ENCODE measurements around the gene FBXO31.

The FBXO31 gene

GRCh38 chr16:87412996-87413421 lies 29.4 kb upstream of the FBXO31 start:
- no peak overlapping the region for H3K18ac ChIP-seq (ENCODE audit: low read length)
- H3K27ac ChIP-seq (ENCODE audit: low read depth, low read length), result no peak overlapping the region
- no peak overlapping the region for H3K23ac ChIP-seq (ENCODE audit: low read length)
- no peaks in the 10 kb centered on the region for H3K79me1 ChIP-seq (ENCODE audit: low read length)
- no peak overlapping the region for H3K4me2 ChIP-seq (ENCODE audit: low read length)
- no peaks in the 10 kb centered on the region for H3K79me2 ChIP-seq (ENCODE audit: control insufficient read depth, insufficient read depth, low read length)
- no peak overlapping the region for H3K9ac ChIP-seq (ENCODE audit: low read length)
- H2BK5ac ChIP-seq (ENCODE audit: low read length), result no peak overlapping the region
- DNase-seq, result no peak
- no peak overlapping the region for H2BK120ac ChIP-seq (ENCODE audit: low read depth, low read length)
- H2AK5ac ChIP-seq (ENCODE audit: low read length), result no peak overlapping the region
- no peak overlapping the region for H2BK15ac ChIP-seq (replicated peaks; ENCODE audit: low read depth)
- H4K8ac ChIP-seq (ENCODE audit: low read depth, low read length), result no peak overlapping the region
- H3K36me3 ChIP-seq (ENCODE audit: control insufficient read depth, insufficient read depth, low read length), result peaks cover 1% of the 10 kb centered on the region
- H3K4ac ChIP-seq (ENCODE audit: low read depth, low read length), result no peak overlapping the region
- no peaks in the 10 kb centered on the region for H3K4me1 ChIP-seq (ENCODE audit: control insufficient read depth, low read depth, low read length)
- no peak overlapping the region for H3K56ac ChIP-seq (ENCODE audit: low read length)
- no CpG with 5 or more reads among the region's 27 CpGs for WGBS (ENCODE audit: extremely low coverage, insufficient coverage, low lambda C conversion rate)
- H4K5ac ChIP-seq (ENCODE audit: low read length), result no peak overlapping the region
- H3K27me3 ChIP-seq (ENCODE audit: insufficient read depth, low read length, poor library complexity), result no peaks in the 10 kb centered on the region
- H3K4me3 ChIP-seq (ENCODE audit: low read length), result no peak overlapping the region

DNA sequence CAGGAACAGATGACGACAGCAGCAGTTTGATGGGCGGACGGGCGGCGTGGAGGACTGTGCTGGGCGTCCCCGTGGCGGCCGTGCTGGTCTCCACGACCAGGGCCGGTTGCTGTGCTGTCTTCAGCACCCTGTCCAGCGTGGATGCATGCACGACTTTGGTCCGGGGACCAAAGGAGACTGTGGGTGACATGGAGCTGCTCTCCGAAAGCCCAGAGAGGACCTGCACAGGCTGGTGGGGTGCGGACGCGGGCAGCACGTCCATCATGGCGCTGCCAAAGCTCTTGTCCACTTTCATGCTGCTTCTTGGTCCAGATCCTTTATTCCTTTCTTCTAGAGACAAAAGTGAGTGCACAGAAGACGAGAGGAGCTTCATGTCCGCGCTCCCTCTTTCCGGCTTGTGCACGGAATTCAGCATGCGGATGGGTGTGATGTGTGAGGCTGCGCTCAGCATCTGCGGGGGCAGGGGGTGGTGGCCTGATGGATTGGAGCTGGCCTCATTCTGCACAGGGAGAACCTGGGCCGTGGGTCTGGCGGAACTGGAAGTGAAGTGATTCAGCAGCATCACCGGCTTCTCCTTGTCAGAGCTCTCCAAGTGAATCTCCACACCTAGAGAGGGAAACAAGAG lies 28.9 kb upstream of the FBXO31 start:
- no peak overlapping the region for H2BK120ac ChIP-seq (ENCODE audit: low read depth, low read length)
- no peaks in the 10 kb centered on the region for H3K79me2 ChIP-seq (ENCODE audit: control insufficient read depth, insufficient read depth, low read length)
- H3K56ac ChIP-seq (ENCODE audit: low read length), result no peak overlapping the region
- no peak overlapping the region for H2BK5ac ChIP-seq (ENCODE audit: low read length)
- no peak overlapping the region for H4K5ac ChIP-seq (ENCODE audit: low read length)
- H3K4me1 ChIP-seq (ENCODE audit: control insufficient read depth, low read depth, low read length), result no peaks in the 10 kb centered on the region
- no peak overlapping the region for H2BK15ac ChIP-seq (replicated peaks; ENCODE audit: low read depth)
- peaks cover 4% of the 10 kb centered on the region for H3K36me3 ChIP-seq (ENCODE audit: control insufficient read depth, insufficient read depth, low read length)
- DNase-seq, result no peak
- no peak overlapping the region for H3K4me3 ChIP-seq (ENCODE audit: low read length)
- H3K23ac ChIP-seq (ENCODE audit: low read length), result no peak overlapping the region
- H3K18ac ChIP-seq (ENCODE audit: low read length), result no peak overlapping the region
- H3K9ac ChIP-seq (ENCODE audit: low read length), result no peak overlapping the region
- H4K8ac ChIP-seq (ENCODE audit: low read depth, low read length), result no peak overlapping the region
- no peak overlapping the region for H3K4ac ChIP-seq (ENCODE audit: low read depth, low read length)
- H2AK5ac ChIP-seq (ENCODE audit: low read length), result no peak overlapping the region
- no CpG with 5 or more reads among the region's 31 CpGs for WGBS (ENCODE audit: extremely low coverage, insufficient coverage, low lambda C conversion rate)
- no peak overlapping the region for H3K4me2 ChIP-seq (ENCODE audit: low read length)
- no peak overlapping the region for H3K27ac ChIP-seq (ENCODE audit: low read depth, low read length)
- no peaks in the 10 kb centered on the region for H3K27me3 ChIP-seq (ENCODE audit: insufficient read depth, low read length, poor library complexity)
- no peaks in the 10 kb centered on the region for H3K79me1 ChIP-seq (ENCODE audit: low read length)

- no peak for DNase-seq
- no peak overlapping the region for H3K4me3 ChIP-seq (ENCODE audit: low read length)
- H4K5ac ChIP-seq (ENCODE audit: low read length), result no peak overlapping the region
- no peak overlapping the region for H2AK5ac ChIP-seq (ENCODE audit: low read length)
- WGBS (ENCODE audit: extremely low coverage, insufficient coverage, low lambda C conversion rate), result no CpG with 5 or more reads among the region's 49 CpGs
- no peaks in the 10 kb centered on the region for H3K27me3 ChIP-seq (ENCODE audit: insufficient read depth, low read length, poor library complexity)
- no peak overlapping the region for H3K4me2 ChIP-seq (ENCODE audit: low read length)
- H3K23ac ChIP-seq (ENCODE audit: low read length), result no peak overlapping the region
- H3K9ac ChIP-seq (ENCODE audit: low read length), result no peak overlapping the region
- H3K56ac ChIP-seq (ENCODE audit: low read length), result no peak overlapping the region
- H4K8ac ChIP-seq (ENCODE audit: low read depth, low read length), result no peak overlapping the region
- H2BK5ac ChIP-seq (ENCODE audit: low read length), result no peak overlapping the region
- H2BK15ac ChIP-seq (replicated peaks; ENCODE audit: low read depth), result no peak overlapping the region
- no peak overlapping the region for H3K27ac ChIP-seq (ENCODE audit: low read depth, low read length)
- no peak overlapping the region for H3K4ac ChIP-seq (ENCODE audit: low read depth, low read length)
- no peak overlapping the region for H3K18ac ChIP-seq (ENCODE audit: low read length)
- H3K4me1 ChIP-seq (ENCODE audit: control insufficient read depth, low read depth, low read length), result no peaks in the 10 kb centered on the region
- H3K79me2 ChIP-seq (ENCODE audit: control insufficient read depth, insufficient read depth, low read length), result no peaks in the 10 kb centered on the region
- peaks cover 4% of the 10 kb centered on the region for H3K36me3 ChIP-seq (ENCODE audit: control insufficient read depth, insufficient read depth, low read length)
- no peak overlapping the region for H2BK120ac ChIP-seq (ENCODE audit: low read depth, low read length)
- no peaks in the 10 kb centered on the region for H3K79me1 ChIP-seq (ENCODE audit: low read length)
Observed at GRCh38 chr16:87411375-87412271, 28.0 kb upstream of the FBXO31 start.

DNA sequence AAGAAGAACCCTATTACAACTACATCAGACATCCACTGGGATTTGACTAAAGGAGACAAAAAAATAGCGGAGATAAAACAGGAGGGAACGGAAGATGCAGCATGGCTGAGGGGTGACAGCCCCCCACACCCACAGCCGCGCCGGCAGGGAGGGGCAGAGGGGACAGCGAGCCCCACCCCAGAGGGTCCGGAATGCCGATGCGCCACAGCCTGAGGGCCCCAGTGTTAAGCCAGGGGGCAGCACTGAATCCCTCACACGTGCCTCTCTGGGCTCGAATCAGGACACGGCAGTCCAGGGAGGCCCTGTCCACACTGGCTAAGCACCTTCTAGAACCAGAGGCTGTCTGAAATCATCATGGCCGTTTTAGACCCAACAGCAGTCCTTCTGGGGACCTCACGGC lies 27.4 kb upstream of the FBXO31 start:
- no peak overlapping the region for H2BK15ac ChIP-seq (replicated peaks; ENCODE audit: low read depth)
- H3K4ac ChIP-seq (ENCODE audit: low read depth, low read length), result no peak overlapping the region
- H3K23ac ChIP-seq (ENCODE audit: low read length), result no peak overlapping the region
- H3K4me1 ChIP-seq (ENCODE audit: control insufficient read depth, low read depth, low read length), result no peaks in the 10 kb centered on the region
- H3K56ac ChIP-seq (ENCODE audit: low read length), result no peak overlapping the region
- H3K4me3 ChIP-seq (ENCODE audit: low read length), result no peak overlapping the region
- H3K27ac ChIP-seq (ENCODE audit: low read depth, low read length), result no peak overlapping the region
- no peaks in the 10 kb centered on the region for H3K79me1 ChIP-seq (ENCODE audit: low read length)
- no peak overlapping the region for H2BK5ac ChIP-seq (ENCODE audit: low read length)
- no peak overlapping the region for H3K4me2 ChIP-seq (ENCODE audit: low read length)
- H3K27me3 ChIP-seq (ENCODE audit: insufficient read depth, low read length, poor library complexity), result no peaks in the 10 kb centered on the region
- peak; percentile 24 for DNase-seq
- H2AK5ac ChIP-seq (ENCODE audit: low read length), result no peak overlapping the region
- no peak overlapping the region for H3K9ac ChIP-seq (ENCODE audit: low read length)
- no peak overlapping the region for H4K8ac ChIP-seq (ENCODE audit: low read depth, low read length)
- WGBS (ENCODE audit: extremely low coverage, insufficient coverage, low lambda C conversion rate), result no CpG with 5 or more reads among the region's 14 CpGs
- no peak overlapping the region for H2BK120ac ChIP-seq (ENCODE audit: low read depth, low read length)
- H3K36me3 ChIP-seq (ENCODE audit: control insufficient read depth, insufficient read depth, low read length), result peaks cover 4% of the 10 kb centered on the region
- H3K18ac ChIP-seq (ENCODE audit: low read length), result no peak overlapping the region
- no peaks in the 10 kb centered on the region for H3K79me2 ChIP-seq (ENCODE audit: control insufficient read depth, insufficient read depth, low read length)
- H4K5ac ChIP-seq (ENCODE audit: low read length), result no peak overlapping the region

GRCh38 chr16:87410530-87410929 lies 27.0 kb upstream of the FBXO31 start:
- H3K27me3 ChIP-seq (ENCODE audit: insufficient read depth, low read length, poor library complexity), result no peaks in the 10 kb centered on the region
- H2BK15ac ChIP-seq (replicated peaks; ENCODE audit: low read depth), result no peak overlapping the region
- no CpG with 5 or more reads among the region's 11 CpGs for WGBS (ENCODE audit: extremely low coverage, insufficient coverage, low lambda C conversion rate)

More at GRCh38 chr16:87410530-87410929, 27.0 kb upstream of the FBXO31 start:
- Histone ChIP-seq H3K79me1 (ENCODE audit: low read length) (no peaks in the 10 kb centered on the region), H2AK5ac (ENCODE audit: low read length) (no peak overlapping the region), H3K56ac (ENCODE audit: low read length) (no peak overlapping the region), H3K4ac (ENCODE audit: low read depth, low read length) (no peak overlapping the region), H4K5ac (ENCODE audit: low read length) (no peak overlapping the region), H3K4me2 (ENCODE audit: low read length) (no peak overlapping the region), H2BK120ac (ENCODE audit: low read depth, low read length) (no peak overlapping the region), H4K8ac (ENCODE audit: low read depth, low read length) (no peak overlapping the region), H3K9ac (ENCODE audit: low read length) (no peak overlapping the region), H3K27ac (ENCODE audit: low read depth, low read length) (no peak overlapping the region), H3K36me3 (ENCODE audit: control insufficient read depth, insufficient read depth, low read length) (peaks cover 4% of the 10 kb centered on the region), H2BK5ac (ENCODE audit: low read length) (no peak overlapping the region), H3K18ac (ENCODE audit: low read length) (no peak overlapping the region), H3K79me2 (ENCODE audit: control insufficient read depth, insufficient read depth, low read length) (no peaks in the 10 kb centered on the region), H3K4me3 (ENCODE audit: low read length) (no peak overlapping the region), H3K23ac (ENCODE audit: low read length) (no peak overlapping the region), H3K4me1 (ENCODE audit: control insufficient read depth, low read depth, low read length) (no peaks in the 10 kb centered on the region)
- DNase-seq, result no peak
